GM19035 (cell line): ENCODE data around the gene PMVK.

ENCODE experiments used
- ATAC-seq: cut with Tn5 transposase; IDR thresholded peaks from one replicate; pipeline ENCODE4 v1.9.1; 2021; ENCODE audit not compliant: unreplicated experiment

Gene PMVK

GRCh38 chr1:154883919-154884868 is 52.3 kb downstream of the PMVK start:
- no peak for ATAC-seq

- no peak for ATAC-seq
Observed at GRCh38 chr1:154881820-154882535, 54.5 kb downstream of the PMVK start.

GRCh38 chr1:154880671-154881070 is 55.8 kb downstream of the PMVK start:
- ATAC-seq: no peak

GRCh38 chr1:154879038-154879421 is 57.5 kb downstream of the PMVK start:
- ATAC-seq: no peak

- no peak for ATAC-seq
Observed at GRCh38 chr1:154878371-154879037, 58.0 kb downstream of the PMVK start.

GRCh38 chr1:154877370-154877974 is 59.0 kb downstream of the PMVK start:
- ATAC-seq: no peak

GRCh38 chr1:154876842-154877369 is 59.6 kb downstream of the PMVK start:
- ATAC-seq: no peak
